CD4-positive, alpha-beta T cell treated with Interleukin-2 at 100 ng/mL for 4 hours (primary cell): ENCODE data around the gene TTC28.
"Not testable (repeated sequence)": the region's sequence is repeated elsewhere in the genome, so short reads cannot be mapped to it uniquely, and the experiment has no call there.

Experiments used
- DNase-seq: peaks from one replicate; pipeline ENCODE4 v3.0.0-alpha.2; 2020; ENCODE audit warnings: low spot score

TTC28 gene

GRCh38 chr22:28406246-28406645 lies 273.4 kb downstream of the TTC28 start:
- no peak for DNase-seq

- no peak for DNase-seq
Observed at GRCh38 chr22:28405588-28405987, 274.1 kb downstream of the TTC28 start.

GRCh38 chr22:28402539-28402938 lies 277.1 kb downstream of the TTC28 start:
- no peak for DNase-seq

- no peak for DNase-seq
Observed at GRCh38 chr22:28402060-28402459, 277.6 kb downstream of the TTC28 start.

GRCh38 chr22:28398981-28399380 lies 280.7 kb downstream of the TTC28 start:
- no peak for DNase-seq

- no peak for DNase-seq
Observed at GRCh38 chr22:28398355-28398754, 281.3 kb downstream of the TTC28 start.

GRCh38 chr22:28397306-28397705 lies 282.3 kb downstream of the TTC28 start:
- DNase-seq, result no peak

- DNase-seq, result no peak
Observed at GRCh38 chr22:28395920-28396753, 283.5 kb downstream of the TTC28 start.

- no peak for DNase-seq
Observed at GRCh38 chr22:28395520-28395919, 284.1 kb downstream of the TTC28 start.

- DNase-seq, result no peak
Observed at GRCh38 chr22:28394513-28395110, 285.0 kb downstream of the TTC28 start.

GRCh38 chr22:28381429-28382167 lies 298.0 kb downstream of the TTC28 start:
- no peak for DNase-seq

- no peak for DNase-seq
Observed at GRCh38 chr22:28379951-28380350, 299.7 kb downstream of the TTC28 start.

GRCh38 chr22:28379075-28379779 lies 300.4 kb downstream of the TTC28 start:
- no peak for DNase-seq

GRCh38 chr22:28375761-28376534 lies 303.7 kb downstream of the TTC28 start:
- DNase-seq, result no peak

- DNase-seq, result no peak
Observed at GRCh38 chr22:28373831-28374230, 305.8 kb downstream of the TTC28 start.

GRCh38 chr22:28369854-28370253 lies 309.8 kb downstream of the TTC28 start:
- DNase-seq, result no peak

GRCh38 chr22:28366856-28367255 lies 312.8 kb downstream of the TTC28 start:
- DNase-seq, result no peak

- DNase-seq, result no peak
Observed at GRCh38 chr22:28365371-28365770, 314.3 kb downstream of the TTC28 start.

GRCh38 chr22:28364105-28364504 lies 315.5 kb downstream of the TTC28 start:
- not testable (repeated sequence) for DNase-seq

GRCh38 chr22:28360939-28361338 lies 318.7 kb downstream of the TTC28 start:
- DNase-seq, result no peak

- DNase-seq, result no peak
Observed at GRCh38 chr22:28358312-28358711, 321.3 kb downstream of the TTC28 start.

- DNase-seq, result no peak
Observed at GRCh38 chr22:28357193-28357592, 322.4 kb downstream of the TTC28 start.
